Right cardiac atrium (tissue), 5 donors: ENCODE data around the gene NTN5. TPM values are rescaled to one million over a fixed set of nuclear protein-coding genes. Genes with fewer than 3 reads are reported as not detected.
"Not testable (repeated sequence)": the region's sequence is repeated elsewhere in the genome, so short reads cannot be mapped to it uniquely, and the experiment has no call there.

ENCODE experiments used
- ATAC-seq, 2 donors: fragments of 200-7000 bp; cut with Tn5 transposase; one replicate each; pipeline versions ENCODE4 v1.8.0 to v1.9.1; 2020; ENCODE audit warnings: moderate library complexity in 2 of 2, mild to moderate bottlenecking in 1 of 2
- DNase-seq, 3 donors: peaks; one replicate each; pipeline ENCODE4 v3.0.0-alpha.2; 2020
- H3K27ac ChIP-seq: one replicate; pipeline ENCODE4 v1.5.1; 2013; ENCODE audit warnings: mild to moderate bottlenecking, low read length, control low read depth, moderate library complexity
- H3K27me3 ChIP-seq: one replicate; pipeline ENCODE4 v1.6.1; 2013; ENCODE audit not compliant: control insufficient read depth, insufficient read depth
- H3K4me1 ChIP-seq: one replicate; pipeline ENCODE4 v1.6.1; 2013; ENCODE audit warnings: low read length; ENCODE audit not compliant: control insufficient read depth, insufficient read depth
- H3K4me3 ChIP-seq: one replicate; pipeline ENCODE4 v1.5.1; 2013; ENCODE audit warnings: low read length, control low read depth
- H3K9me3 ChIP-seq: one replicate; pipeline ENCODE4 v1.6.1; 2013; ENCODE audit warnings: low read length; ENCODE audit not compliant: control insufficient read depth
- WGBS: extraction: QIAGEN DNeasy Blood & Tissue Kit; methylation state at CpG from one replicate; pipeline ENCODE4 v1.1.7; 2013; 5-methylcytosine and 5-hydroxymethylcytosine counted together
- intact Hi-C, 4 donors: fragments of 100-400 bp; cut with DNase I; formaldehyde crosslinking; loops; one replicate each; pipeline versions ENCODE4 v1.11.0 to v1.14.0; 2022 to 2023
- polyA plus RNA-seq: library from polyadenylated mRNA; stranded (reverse); fragments of 200-250 nt; gene quantifications from one replicate; pipeline ENCODE4 v1.2.3, GENCODE V29; 2013
- total RNA-seq, 4 donors: library from RNA; stranded (reverse); fragmentation: NEBNext Ultra II Directional; extraction: Animal tissue kit (Norgen Biotek cat#: 25700); gene quantifications; one replicate each; pipeline ENCODE4 v1.2.1, GENCODE V29; 2021
- donor health status: healthy with polysubstance abuse.
- donor health status: DM: no; HTN: yes; CAD: no.
- donor health status: DM: no; HTN: no; CAD: no.
- donor health status: DM: no; HTN: yes; CAD: no; lungs with severe emphysema.
- donor health status: DM: yes; HTN: yes; CAD: no.

NTN5 gene
- total and polyA plus RNA-seq, 5 donors: 0.14 to 0.94 (median 0.43) TPM

DNA sequence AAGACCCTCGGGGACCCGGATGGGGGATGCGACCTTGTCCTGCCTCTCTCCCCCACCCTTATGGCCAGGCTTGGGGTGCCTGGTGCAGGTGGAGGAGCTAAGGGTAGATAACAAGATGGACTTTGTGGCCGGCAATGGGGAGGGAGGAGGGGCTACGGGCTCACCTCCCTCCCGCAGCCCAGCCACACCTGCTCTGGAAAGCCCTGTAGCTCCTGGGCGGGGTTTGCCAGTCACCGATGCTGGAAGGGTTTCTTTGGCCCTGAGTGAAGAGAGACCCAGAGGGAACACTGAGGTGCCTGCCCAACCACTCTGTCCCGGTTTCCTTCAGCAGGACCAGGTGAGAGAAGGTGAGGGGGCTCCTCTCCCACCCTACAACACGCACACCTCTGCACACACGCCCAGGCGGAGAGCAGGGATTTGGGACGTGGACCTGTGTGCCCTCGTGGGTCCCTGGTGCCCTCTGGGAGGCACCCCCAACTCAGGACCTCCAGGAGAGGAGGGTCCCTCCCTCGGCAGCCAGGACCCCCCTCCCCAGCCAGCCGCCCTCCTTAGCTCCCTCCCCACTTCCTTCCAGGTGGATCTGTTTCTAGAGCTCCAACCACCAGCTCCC, 23.0 kb upstream of the NTN5 start, which contains the start of gene FUT2:
FUT2 (plus strand) TSS at position 229 of the 610 bp plus-strand sequence. CDS start 6,986 bp downstream, outside the sequence.
- peak; percentile 10 to 43 for ATAC-seq
- Histone ChIP-seq H3K27me3 (no peaks in the 10 kb centered on the region), H3K4me1 (no peaks in the 10 kb centered on the region), H3K27ac (peak within 1 kb of the TSS; percentile 2), H3K4me3 (peak within 1 kb of the TSS; percentile 32), H3K9me3 (no peaks in the 10 kb centered on the region)
- 41% methylated on average over 16 of the region's 16 CpGs for WGBS
- intact Hi-C loops: no loop called here
- DNase-seq: no peak

DNA sequence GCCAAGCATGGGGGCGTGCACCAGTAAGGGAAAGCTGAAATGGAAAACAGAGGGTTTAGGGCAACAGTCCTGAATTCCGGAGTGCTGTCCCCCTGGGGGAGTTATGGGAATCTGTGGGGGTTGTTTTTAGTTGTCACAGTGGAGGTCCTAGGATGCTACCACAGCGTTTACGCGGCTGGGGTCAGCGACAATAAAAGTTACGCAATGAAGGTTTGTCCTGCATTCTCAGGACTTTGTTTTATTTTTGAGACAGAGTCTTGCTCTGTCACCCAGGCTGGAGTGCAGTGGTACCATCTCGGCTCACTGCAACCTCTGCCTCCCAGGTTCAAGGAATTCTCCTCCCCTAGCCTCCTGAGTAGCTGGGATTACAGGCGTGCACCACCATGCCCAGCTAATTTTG, 20.8 kb upstream of the NTN5 start:
- WGBS: 87% methylated on average over 9 of the region's 9 CpGs
- DNase-seq, H3K9me3 ChIP-seq, H3K4me3 ChIP-seq, ATAC-seq, H3K4me1 ChIP-seq, H3K27ac ChIP-seq, intact Hi-C loops, H3K27me3 ChIP-seq: not testable (repeated sequence)

DNA sequence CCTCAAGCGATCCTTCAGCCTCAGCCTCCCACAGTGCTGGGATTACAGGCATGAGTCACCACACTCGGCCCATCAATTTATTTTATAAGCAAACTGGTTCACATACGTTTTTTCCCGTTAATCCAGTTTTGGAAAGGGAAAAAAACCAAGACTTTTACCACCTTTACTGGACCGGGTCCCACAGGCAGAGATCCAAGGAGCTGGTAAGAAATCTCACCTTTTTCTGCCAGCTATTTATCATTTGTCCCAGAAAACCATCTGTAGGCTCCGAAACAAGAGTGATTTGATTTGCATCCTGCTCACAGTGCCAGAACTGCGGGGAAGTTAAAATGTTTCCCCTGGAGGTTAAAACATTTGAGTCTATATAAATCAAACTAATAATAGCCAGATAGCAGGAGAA, 16.6 kb upstream of the NTN5 start:
- ATAC-seq: no peak
- DNase-seq: no peak
- Histone ChIP-seq H3K4me3 (no peak overlapping the region), H3K27me3 (no peaks in the 10 kb centered on the region), H3K27ac (no peak overlapping the region), H3K9me3 (no peaks in the 10 kb centered on the region), H3K4me1 (no peaks in the 10 kb centered on the region)
- 68% methylated on average over 7 of the region's 7 CpGs for WGBS
- intact Hi-C loops: no loop called here

GRCh38 chr19:48687776-48688175, 15.0 kb upstream of the NTN5 start:
- WGBS: 89% methylated on average over 3 of the region's 3 CpGs

DNA sequence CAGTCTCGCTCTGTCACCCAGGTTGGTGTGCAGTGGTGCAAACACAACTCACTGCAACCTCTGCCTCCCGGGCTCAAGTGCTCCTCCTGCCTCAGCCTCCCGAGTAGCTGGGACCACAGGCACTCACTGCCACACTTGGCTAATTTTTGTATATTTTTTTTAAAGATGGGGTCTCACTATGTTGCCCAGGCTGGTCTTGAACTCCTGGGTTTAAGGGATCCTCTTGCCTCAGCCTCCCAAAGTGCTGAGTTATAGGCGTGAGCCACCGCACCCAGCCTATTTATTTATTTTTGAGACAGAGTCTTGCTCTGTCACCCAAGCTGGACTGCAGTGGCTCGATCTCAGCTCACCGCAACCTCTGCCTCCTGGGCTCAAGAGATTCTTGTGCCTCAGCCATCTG, 13.8 kb upstream of the NTN5 start:
- H3K4me1 ChIP-seq, H3K9me3 ChIP-seq, ATAC-seq, DNase-seq, H3K27ac ChIP-seq, H3K27me3 ChIP-seq, H3K4me3 ChIP-seq, intact Hi-C loops: not testable (repeated sequence)
- WGBS: 90% methylated on average over 7 of the region's 7 CpGs

More at GRCh38 chr19:48687776-48688175, 15.0 kb upstream of the NTN5 start:
- H3K27me3 ChIP-seq: no peaks in the 10 kb centered on the region
- no peak overlapping the region for H3K4me3 ChIP-seq
- DNase-seq (no peak), ATAC-seq (no peak)
- intact Hi-C loops: no loop called here
- H3K9me3 ChIP-seq: no peaks in the 10 kb centered on the region
- H3K4me1 ChIP-seq: no peaks in the 10 kb centered on the region
- H3K27ac ChIP-seq: no peak overlapping the region

GRCh38 chr19:48686088-48686487, 13.3 kb upstream of the NTN5 start:
- Histone ChIP-seq H3K4me3 (no peak overlapping the region), H3K27ac (no peak overlapping the region)

DNA sequence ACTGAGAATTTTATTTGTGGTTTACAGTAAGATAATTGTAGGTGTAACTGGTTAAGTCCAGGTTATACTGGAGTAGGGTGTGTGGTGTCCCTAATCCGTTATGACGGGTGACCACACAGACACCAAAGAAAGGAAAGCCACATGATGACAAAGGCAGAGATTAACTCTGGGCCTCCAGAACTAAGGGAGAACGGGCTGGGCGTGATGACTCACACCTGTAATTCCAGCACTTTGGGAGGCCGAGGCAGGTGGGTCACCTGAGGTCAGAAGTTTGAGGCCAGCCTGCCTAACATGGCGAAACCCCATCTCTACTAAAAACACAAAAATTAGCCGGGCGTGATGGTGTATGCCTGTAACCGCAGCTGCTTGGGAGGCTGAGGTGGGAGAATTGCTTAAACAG, 12.8 kb upstream of the NTN5 start:
- 92% methylated on average over 9 of the region's 9 CpGs for WGBS
- intact Hi-C loops: no loop called here
- H3K4me1 ChIP-seq: no peaks in the 10 kb centered on the region
- no peak for ATAC-seq
- no peak overlapping the region for H3K4me3 ChIP-seq
- no peaks in the 10 kb centered on the region for H3K9me3 ChIP-seq
- DNase-seq: no peak
- H3K27me3 ChIP-seq: no peaks in the 10 kb centered on the region
- no peak overlapping the region for H3K27ac ChIP-seq

More at GRCh38 chr19:48686088-48686487, 13.3 kb upstream of the NTN5 start:
- ATAC-seq (no peak), DNase-seq (no peak)
- WGBS: 92% methylated on average over 3 of the region's 3 CpGs
- Histone ChIP-seq H3K27me3 (no peaks in the 10 kb centered on the region), H3K9me3 (no peaks in the 10 kb centered on the region), H3K4me1 (no peaks in the 10 kb centered on the region)
- intact Hi-C loops: no loop called here

GRCh38 chr19:48683349-48683748, 10.5 kb upstream of the NTN5 start:
- DNase-seq: peak; percentile 77 to 90 (median 83)
- H3K4me3 ChIP-seq: no peak overlapping the region
- H3K27me3 ChIP-seq: no peaks in the 10 kb centered on the region
- no peak overlapping the region for H3K27ac ChIP-seq
- H3K9me3 ChIP-seq: no peaks in the 10 kb centered on the region
- 32% methylated on average over 11 of the region's 11 CpGs for WGBS
- intact Hi-C loops: no loop called here
- ATAC-seq: peak; percentile 66 to 70
- no peaks in the 10 kb centered on the region for H3K4me1 ChIP-seq

GRCh38 chr19:48681127-48681470, 8.3 kb upstream of the NTN5 start:
- ATAC-seq: no peak
- 67% methylated on average over 7 of the region's 7 CpGs for WGBS
- intact Hi-C loops: no loop called here
- H3K9me3 ChIP-seq: no peaks in the 10 kb centered on the region
- no peaks in the 10 kb centered on the region for H3K27me3 ChIP-seq
- no peak overlapping the region for H3K4me3 ChIP-seq
- no peak for DNase-seq
- H3K4me1 ChIP-seq: no peaks in the 10 kb centered on the region
- no peak overlapping the region for H3K27ac ChIP-seq

- DNase-seq (peak in 1 of 3 donors; percentile 63), ATAC-seq (no peak)
- H3K4me1 ChIP-seq: peaks cover 2% of the 10 kb centered on the region
- no peaks in the 10 kb centered on the region for H3K9me3 ChIP-seq
- H3K4me3 ChIP-seq: no peak overlapping the region
- H3K27me3 ChIP-seq: no peaks in the 10 kb centered on the region
- WGBS: 91% methylated on average over 45 of the region's 45 CpGs
- intact Hi-C loops: no loop called here
- no peak overlapping the region for H3K27ac ChIP-seq
Observed at GRCh38 chr19:48680436-48681126, 7.8 kb upstream of the NTN5 start.

GRCh38 chr19:48680006-48680405, 7.2 kb upstream of the NTN5 start:
- H3K4me1 ChIP-seq, ATAC-seq, H3K9me3 ChIP-seq, H3K27ac ChIP-seq, intact Hi-C loops, DNase-seq, H3K4me3 ChIP-seq, H3K27me3 ChIP-seq: not testable (repeated sequence)
- 94% methylated on average over 18 of the region's 19 CpGs for WGBS
